RWPE2 (cell line): Measurements from ENCODE around the gene KRAS.

Experiments
- ATAC-seq: fragments of 200-7000 bp; cut with Tn5 transposase; 3 replicates; pipeline ENCODE4 v1.9.1; 2021; ENCODE audit warnings: low read depth
- DNase-seq: peaks from one replicate; pipeline ENCODE4 v3.0.0-alpha.2; 2020; ENCODE audit warnings: low spot score
- H3K27ac ChIP-seq: fragments of 450-650 bp; 2 replicates; pipeline ENCODE4 v1.5.1; 2017; ENCODE audit warnings: mild to moderate bottlenecking; ENCODE audit not compliant: poor library complexity, severe bottlenecking
- H3K27me3 ChIP-seq: fragments of 250-450 bp; sonication (Bioruptor Pico); 2 replicates; pipeline ENCODE4 v1.5.1; 2021; ENCODE audit warnings: mild to moderate bottlenecking, moderate library complexity; ENCODE audit not compliant: insufficient read depth, poor library complexity, severe bottlenecking
- H3K36me3 ChIP-seq: fragments of 250-450 bp; sonication (Bioruptor Pico); 2 replicates; pipeline ENCODE4 v1.5.1; 2020; ENCODE audit warnings: low read depth, mild to moderate bottlenecking, moderate library complexity
- H3K4me1 ChIP-seq: fragments of 250-450 bp; sonication (Bioruptor Pico); 2 replicates; pipeline ENCODE4 v1.5.1; 2021; ENCODE audit warnings: mild to moderate bottlenecking, moderate library complexity; ENCODE audit not compliant: insufficient read depth, poor library complexity, severe bottlenecking
- H3K4me3 ChIP-seq: fragments of 250-450 bp; sonication (Bioruptor Pico); 2 replicates; pipeline ENCODE4 v1.5.1; 2021; ENCODE audit warnings: mild to moderate bottlenecking, moderate library complexity; ENCODE audit not compliant: severe bottlenecking
- H3K9me3 ChIP-seq: fragments of 250-450 bp; sonication (Bioruptor Pico); 2 replicates; pipeline ENCODE4 v1.5.1; 2021; ENCODE audit warnings: mild to moderate bottlenecking, moderate library complexity; ENCODE audit not compliant: severe bottlenecking
- CTCF ChIP-seq: fragments of 450-650 bp; IDR thresholded peaks from one replicate; pipeline ENCODE4 v1.5.1; 2017; ENCODE audit warnings: mild to moderate bottlenecking, moderate library complexity; ENCODE audit not compliant: poor library complexity, severe bottlenecking

The KRAS gene

GRCh38 chr12:25278269-25278668, 27.5 kb upstream of the KRAS start:
- Histone ChIP-seq H3K9me3 (no peaks in the 10 kb centered on the region), H3K27me3 (no peaks in the 10 kb centered on the region), H3K4me3 (no peak overlapping the region), H3K36me3 (no peaks in the 10 kb centered on the region), H3K4me1 (peaks cover 6% of the 10 kb centered on the region), H3K27ac (no peak overlapping the region)
- DNase-seq (no peak), ATAC-seq (no peak)
- TF ChIP-seq CTCF = no peak

- no peaks in the 10 kb centered on the region for H3K27me3 ChIP-seq
- no peaks in the 10 kb centered on the region for H3K9me3 ChIP-seq
- peaks cover 6% of the 10 kb centered on the region for H3K4me1 ChIP-seq
- peak; percentile 83 for ATAC-seq
- peak; percentile 39 for DNase-seq
- H3K36me3 ChIP-seq = no peaks in the 10 kb centered on the region
- no peak overlapping the region for H3K4me3 ChIP-seq
- no peak overlapping the region for H3K27ac ChIP-seq
- no peak for TF ChIP-seq CTCF
These were observed 25.6 kb upstream of the KRAS start for GRCh38 chr12:25276199-25276937.

GRCh38 chr12:25271486-25272098, 20.9 kb upstream of the KRAS start:
- Histone ChIP-seq H3K4me3 (no peak overlapping the region), H3K27ac (no peak overlapping the region), H3K36me3 (no peaks in the 10 kb centered on the region), H3K9me3 (no peaks in the 10 kb centered on the region), H3K27me3 (no peaks in the 10 kb centered on the region), H3K4me1 (peaks cover 6% of the 10 kb centered on the region)
- TF ChIP-seq CTCF = no peak
- ATAC-seq (no peak), DNase-seq (no peak)

GRCh38 chr12:25269701-25270100, 19.0 kb upstream of the KRAS start:
- Histone ChIP-seq H3K9me3 (no peaks in the 10 kb centered on the region), H3K27ac (no peak overlapping the region), H3K4me1 (no peaks in the 10 kb centered on the region), H3K4me3 (no peak overlapping the region), H3K27me3 (no peaks in the 10 kb centered on the region), H3K36me3 (no peaks in the 10 kb centered on the region)
- no peak for TF ChIP-seq CTCF
- no peak for DNase-seq
- ATAC-seq = no peak

- no peaks in the 10 kb centered on the region for H3K27me3 ChIP-seq
- no peak for DNase-seq
- no peak overlapping the region for H3K4me3 ChIP-seq
- no peak for TF ChIP-seq CTCF
- no peak for ATAC-seq
- no peaks in the 10 kb centered on the region for H3K36me3 ChIP-seq
- no peaks in the 10 kb centered on the region for H3K4me1 ChIP-seq
- H3K9me3 ChIP-seq = no peaks in the 10 kb centered on the region
- no peak overlapping the region for H3K27ac ChIP-seq
These were observed 15.8 kb upstream of the KRAS start for GRCh38 chr12:25266497-25266896.
